Cardiac fibroblast (primary cell): ENCODE measurements around the gene DEFB128.
"Not testable (repeated sequence)": the region's sequence is repeated elsewhere in the genome, so short reads cannot be mapped to it uniquely, and the experiment has no call there.

Source experiments
- DNase-seq, 2 donors: peaks; one replicate each; pipeline versions ENCODE4 v3.0.0 to v3.0.0-alpha.2; 2010; ENCODE audit warnings: low read depth in 2 of 2
- H3K4me3 ChIP-seq, 2 donors: replicated peaks in 1 of 2; 1 replicate in 1 of 2; 2 replicates in 1 of 2; pipeline ENCODE4 v1.5.1; 2011; ENCODE audit warnings: low read depth in 2 of 2, low read length in 2 of 2, mild to moderate bottlenecking in 2 of 2, moderate library complexity in 1 of 2
- TF ChIP-seq, protein P1 (sequence below): IDR thresholded peaks from one replicate; pipeline ENCODE4 v1.5.1; 2011; ENCODE audit warnings: low read depth, mild to moderate bottlenecking, low read length, inconsistent platforms

DEFB128 gene

DNA sequence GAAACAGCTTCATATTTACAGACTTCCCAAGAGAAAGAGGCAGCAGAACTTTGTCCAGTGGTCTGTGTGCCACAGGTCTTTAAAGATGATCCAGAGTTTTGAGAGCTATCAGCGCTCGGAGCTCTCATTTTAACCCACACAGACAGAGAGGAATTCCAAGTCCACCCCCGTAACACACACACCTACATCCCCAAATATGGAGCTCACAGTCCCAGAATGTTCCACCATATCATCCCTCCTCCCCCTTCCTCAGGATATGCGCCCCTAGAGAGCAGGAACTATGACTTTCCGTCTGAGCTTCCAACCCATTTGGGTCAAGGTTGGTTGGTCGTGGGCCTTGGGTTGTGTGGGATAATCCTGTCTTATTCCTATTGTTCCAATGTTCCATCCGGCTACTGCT, at the start of gene DEFB128:
Gene DEFB128 (minus strand): TSS at position 101 of the 400 bp plus-strand sequence. CDS start 88 bp downstream, at position 13.
- DNase-seq, result no peak
- TF ChIP-seq, protein P1, sequence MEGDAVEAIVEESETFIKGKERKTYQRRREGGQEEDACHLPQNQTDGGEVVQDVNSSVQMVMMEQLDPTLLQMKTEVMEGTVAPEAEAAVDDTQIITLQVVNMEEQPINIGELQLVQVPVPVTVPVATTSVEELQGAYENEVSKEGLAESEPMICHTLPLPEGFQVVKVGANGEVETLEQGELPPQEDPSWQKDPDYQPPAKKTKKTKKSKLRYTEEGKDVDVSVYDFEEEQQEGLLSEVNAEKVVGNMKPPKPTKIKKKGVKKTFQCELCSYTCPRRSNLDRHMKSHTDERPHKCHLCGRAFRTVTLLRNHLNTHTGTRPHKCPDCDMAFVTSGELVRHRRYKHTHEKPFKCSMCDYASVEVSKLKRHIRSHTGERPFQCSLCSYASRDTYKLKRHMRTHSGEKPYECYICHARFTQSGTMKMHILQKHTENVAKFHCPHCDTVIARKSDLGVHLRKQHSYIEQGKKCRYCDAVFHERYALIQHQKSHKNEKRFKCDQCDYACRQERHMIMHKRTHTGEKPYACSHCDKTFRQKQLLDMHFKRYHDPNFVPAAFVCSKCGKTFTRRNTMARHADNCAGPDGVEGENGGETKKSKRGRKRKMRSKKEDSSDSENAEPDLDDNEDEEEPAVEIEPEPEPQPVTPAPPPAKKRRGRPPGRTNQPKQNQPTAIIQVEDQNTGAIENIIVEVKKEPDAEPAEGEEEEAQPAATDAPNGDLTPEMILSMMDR, result no peak

DNA sequence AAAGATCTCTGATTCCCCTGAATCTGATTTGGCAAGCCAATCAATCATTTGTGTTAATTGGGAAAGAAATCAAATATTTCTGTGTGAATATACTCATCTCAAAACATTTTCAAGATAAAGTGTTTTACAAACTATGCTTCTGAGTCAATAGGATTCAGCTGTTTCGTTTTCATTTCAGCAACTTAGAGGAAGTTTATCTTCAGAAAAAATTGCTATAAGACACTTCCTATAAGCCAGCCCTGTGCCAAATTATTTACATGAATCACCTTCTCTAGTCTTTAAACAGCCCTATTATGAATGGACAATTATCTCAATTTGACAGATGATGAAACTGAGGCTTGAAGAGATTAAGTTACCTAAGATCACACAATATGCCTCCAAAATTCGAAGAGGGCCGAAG, 48.4 kb upstream of the DEFB128 start:
- TF ChIP-seq, protein P1, result no peak
- DNase-seq, result no peak
- H3K4me3 ChIP-seq, result no peak overlapping the region

More for the DNA sequence above, at the start of gene DEFB128:
- H3K4me3 ChIP-seq, result no peak within 1 kb of the TSS

DNA sequence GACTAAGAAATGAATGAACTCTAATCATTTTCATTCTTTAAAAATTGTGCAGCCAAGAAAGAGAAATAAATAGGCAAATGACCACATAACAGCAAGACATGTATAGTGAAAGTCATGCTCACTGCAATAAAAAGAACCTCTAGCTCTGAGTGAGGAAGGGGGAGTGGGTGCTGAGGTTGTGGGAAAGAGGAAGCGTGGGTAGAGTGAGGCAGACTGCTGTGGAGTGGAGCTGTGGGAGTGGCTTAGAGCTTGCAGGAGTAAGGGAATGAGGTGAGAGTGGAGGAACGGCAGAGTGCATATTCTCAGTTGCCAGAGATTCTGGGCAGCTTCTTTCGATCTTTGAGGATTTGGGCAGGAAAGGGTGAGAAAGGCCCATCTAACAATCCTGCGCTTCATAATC, 48.0 kb upstream of the DEFB128 start:
- no peak overlapping the region for H3K4me3 ChIP-seq
- DNase-seq, result no peak
- TF ChIP-seq, protein P1, result no peak

DNA sequence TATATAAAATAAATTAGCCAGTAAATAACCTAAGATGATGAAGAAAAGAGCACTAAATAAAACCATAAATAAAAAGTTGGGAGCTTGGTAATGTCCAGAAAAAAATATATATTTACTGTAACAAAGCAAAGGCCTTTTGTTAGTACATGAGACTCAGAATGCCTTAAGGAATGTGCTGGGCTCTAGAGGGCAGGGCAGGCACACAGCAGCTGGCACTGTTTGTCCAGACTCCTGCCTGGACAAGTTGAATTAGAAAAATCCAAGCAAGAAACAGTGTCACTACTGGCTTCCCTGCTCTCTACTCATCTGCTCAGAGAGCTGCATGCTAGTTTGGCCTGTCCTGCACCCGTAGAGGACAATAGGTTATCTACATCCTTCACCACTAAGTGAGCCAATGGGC, 46.4 kb upstream of the DEFB128 start:
- DNase-seq, result peak; percentile 5 to 49
- TF ChIP-seq, protein P1, result peak; percentile 13
- H3K4me3 ChIP-seq, result no peak overlapping the region

DNA sequence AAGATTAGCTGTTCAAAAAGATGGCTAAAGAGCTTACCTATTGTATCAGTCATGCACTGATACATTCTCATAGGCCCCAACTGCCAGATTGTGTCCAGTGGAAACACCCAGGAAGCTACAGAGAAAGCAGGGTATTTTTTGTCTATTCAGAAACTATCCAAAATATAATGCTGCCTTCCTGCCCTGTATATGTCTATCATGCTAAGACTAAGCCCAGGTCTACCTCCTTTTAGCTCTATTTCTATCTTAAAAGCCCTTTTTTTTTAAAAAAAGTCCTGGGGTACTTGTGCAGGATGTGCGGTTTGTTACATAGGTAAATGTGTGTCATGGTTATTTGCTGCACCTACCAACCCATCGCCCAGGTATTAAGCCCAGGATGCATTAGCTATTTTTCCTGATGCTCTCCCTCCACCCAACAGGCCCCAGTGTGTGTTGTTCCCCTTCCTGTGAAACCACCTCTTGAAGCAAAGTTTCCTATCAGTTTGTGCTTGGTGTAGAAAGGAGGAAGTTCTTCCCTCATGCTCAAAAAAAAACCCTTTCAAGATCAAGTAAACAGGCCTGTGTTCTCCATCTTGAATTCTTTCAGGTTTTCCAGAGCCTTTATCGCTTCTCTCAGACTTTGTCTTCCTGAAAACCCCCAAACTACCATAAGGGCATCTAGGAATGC, 38.1 kb upstream of the DEFB128 start:
- DNase-seq, result no peak
- TF ChIP-seq, protein P1, result no peak
- H3K4me3 ChIP-seq, result no peak overlapping the region

DNA sequence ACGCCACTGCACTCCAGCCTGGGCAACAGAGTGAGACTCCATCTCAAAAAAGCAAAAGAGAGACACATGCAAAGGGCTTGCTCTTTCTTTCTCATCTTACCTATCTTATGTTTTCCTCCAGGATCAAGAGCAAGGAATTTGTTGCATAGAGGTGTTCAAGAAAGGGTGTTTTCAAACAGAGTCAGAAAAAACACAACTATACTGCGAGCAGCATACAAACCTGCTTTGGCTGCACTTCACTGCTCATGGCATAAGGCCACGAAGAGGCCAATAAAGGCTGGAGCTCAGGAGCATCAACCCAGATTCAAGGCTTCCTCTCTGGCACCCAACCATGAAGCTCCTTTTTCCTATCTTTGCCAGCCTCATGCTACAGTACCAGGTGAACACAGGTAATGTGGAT, 37.4 kb upstream of the DEFB128 start, which contains the start of gene DEFB129:
Gene DEFB129 (plus strand): TSS at position 301 of the 400 bp plus-strand sequence. CDS start 31 bp downstream, at position 332.
- DNase-seq, result no peak
- TF ChIP-seq, protein P1, result no peak
- no peak within 1 kb of the TSS for H3K4me3 ChIP-seq

DNA sequence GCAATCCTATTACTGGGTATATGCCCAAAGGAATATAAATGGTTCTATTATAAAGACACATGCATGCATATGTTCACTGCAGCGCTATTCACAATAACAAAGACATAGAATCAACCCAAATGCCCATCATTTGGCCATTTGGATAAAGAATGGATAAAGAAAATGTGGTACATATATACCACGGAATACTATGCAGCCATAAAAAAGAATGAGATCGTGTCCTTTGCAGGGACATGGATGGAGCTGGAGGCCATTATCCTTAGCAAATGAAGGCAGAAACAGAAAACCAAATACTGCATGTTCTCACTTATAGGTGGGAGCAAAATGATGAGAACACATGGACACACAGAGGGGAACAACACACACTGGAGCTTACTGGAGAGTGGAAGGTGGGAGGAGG, 36.4 kb upstream of the DEFB128 start:
- not testable (repeated sequence) for H3K4me3 ChIP-seq, DNase-seq
